GM08714 (cell line): Measurements from ENCODE around the gene TH.

ENCODE experiments used
- H3K4me3 ChIP-seq: fragments of 200-500 bp; sonication (Bioruptor generic); 2 replicates; pipeline ENCODE4 v1.5.1; 2014; ENCODE audit warnings: mild to moderate bottlenecking, low read length, inconsistent platforms
- ZNF274 ChIP-seq: IDR thresholded peaks from 2 replicates; pipeline ENCODE4 v1.6.1; 2012; ENCODE audit warnings: mild to moderate bottlenecking, low read depth, low read length

Gene TH

DNA sequence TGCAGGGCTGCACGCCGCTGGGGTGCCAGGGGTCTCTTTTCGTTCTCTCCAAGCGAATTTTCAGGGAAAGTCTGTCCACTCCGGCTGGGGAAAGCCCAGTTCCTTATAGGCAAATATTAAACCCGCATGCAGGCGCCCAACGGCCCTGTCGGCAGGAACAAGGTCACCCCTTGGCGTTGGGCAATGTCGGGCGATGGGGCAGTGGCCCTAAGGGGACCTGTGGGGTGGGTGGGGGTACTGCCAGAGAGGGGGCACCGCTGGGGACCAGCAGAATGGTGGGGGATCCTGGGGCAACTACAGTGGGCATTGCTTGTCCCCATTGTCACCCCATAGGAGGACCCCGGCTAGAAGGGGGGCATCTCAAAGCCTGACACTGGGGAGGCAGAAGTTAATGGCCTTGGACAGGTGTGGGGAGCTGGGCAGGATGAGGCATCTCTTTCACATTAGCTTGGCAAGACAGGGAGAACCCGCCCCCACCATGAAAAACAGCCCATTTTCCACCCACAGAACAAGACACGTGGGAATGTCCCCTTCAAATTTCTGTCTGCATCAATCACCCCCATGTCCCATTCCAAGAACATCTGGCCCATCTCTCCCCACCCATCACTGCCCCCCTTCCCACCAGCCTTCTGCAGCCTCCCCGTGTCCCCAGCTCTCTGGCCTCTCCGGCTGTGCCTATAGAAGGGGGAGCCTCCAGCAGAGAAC lies 26.9 kb downstream of the TH start:
- H3K4me3 ChIP-seq = no peak overlapping the region
- no peak for TF ChIP-seq ZNF274

DNA sequence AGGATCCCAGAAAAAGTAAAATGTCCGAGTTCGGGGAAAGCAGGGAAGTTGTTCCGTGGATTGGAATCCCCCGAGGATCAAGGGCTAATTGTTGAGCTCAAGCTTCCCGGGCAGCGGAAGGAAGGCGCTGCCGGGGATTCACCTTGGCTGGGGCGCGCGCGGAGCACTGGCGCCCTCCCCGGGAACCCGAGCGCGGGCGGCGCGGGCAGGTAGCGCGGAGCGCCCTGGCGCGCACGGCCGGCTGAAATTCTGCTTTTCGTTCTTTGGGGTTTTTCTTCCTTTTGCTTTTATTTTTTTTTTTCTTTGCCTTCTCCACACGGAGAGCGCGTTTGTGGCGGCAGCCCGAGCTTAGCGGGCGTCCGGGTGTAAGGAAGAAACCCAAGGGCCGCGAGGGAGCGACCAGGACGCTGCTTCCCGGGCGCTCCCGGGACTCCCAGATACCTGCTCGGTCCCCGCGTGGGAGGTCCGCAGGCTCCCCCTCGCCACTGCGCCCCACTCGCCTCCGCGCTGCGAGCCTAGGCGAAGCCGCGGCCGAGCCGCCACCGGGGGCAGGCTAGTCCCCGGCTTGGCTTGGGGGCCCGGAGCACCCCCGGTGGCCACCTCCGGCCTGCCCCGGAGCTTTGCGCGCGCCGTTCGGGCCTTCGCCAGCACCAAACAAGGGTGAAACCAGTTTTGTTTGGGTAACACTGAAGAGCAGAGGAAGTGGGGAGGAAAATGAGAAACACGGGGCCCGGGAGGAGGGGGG lies 27.6 kb downstream of the TH start:
- TF ChIP-seq ZNF274 = no peak
- H3K4me3 ChIP-seq = no peak overlapping the region

DNA sequence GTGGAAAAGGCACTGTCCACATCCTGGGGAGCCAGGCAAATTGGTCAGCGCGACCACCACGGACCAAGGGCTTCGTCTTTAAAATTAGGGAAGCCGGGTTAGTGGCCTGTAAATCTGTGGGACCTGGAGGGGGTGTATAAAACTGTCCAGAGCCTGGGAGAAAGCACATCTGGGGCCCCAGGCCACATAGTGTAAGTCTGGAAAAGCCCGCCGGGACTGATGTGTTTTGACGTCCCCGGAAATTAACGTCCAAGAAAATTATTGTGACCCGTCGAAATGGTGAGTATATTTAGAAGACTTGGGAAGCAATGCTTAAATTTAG lies 28.2 kb downstream of the TH start:
- no peak for TF ChIP-seq ZNF274
- H3K4me3 ChIP-seq = no peak overlapping the region

- TF ChIP-seq ZNF274 = no peak
- H3K4me3 ChIP-seq = no peak overlapping the region
Measured at GRCh38 chr11:2142762-2143202, 28.8 kb downstream of the TH start.

DNA sequence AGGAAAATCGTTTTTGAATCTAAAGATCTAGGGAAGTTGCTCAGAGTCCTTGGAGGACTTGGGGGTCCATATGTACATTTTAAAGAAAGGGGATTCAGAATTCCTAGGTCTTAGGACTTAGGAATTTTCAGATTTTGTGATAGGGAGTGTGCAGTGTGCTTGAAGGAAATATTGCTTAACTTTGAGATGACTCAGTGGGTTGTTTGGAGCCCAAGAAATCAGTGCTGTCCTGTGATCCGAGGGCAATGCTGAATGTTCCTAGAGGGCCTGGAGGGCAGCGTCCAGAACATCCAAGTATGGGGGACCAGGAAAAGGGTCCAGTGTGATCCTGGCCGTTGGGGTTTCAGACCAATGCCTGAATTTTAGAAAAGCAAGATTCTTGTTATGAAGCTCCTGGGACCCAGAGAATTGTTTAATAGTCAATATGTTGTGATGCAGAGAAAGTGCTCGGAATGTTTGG lies 29.3 kb downstream of the TH start:
- H3K4me3 ChIP-seq = no peak overlapping the region
- TF ChIP-seq ZNF274 = no peak

DNA sequence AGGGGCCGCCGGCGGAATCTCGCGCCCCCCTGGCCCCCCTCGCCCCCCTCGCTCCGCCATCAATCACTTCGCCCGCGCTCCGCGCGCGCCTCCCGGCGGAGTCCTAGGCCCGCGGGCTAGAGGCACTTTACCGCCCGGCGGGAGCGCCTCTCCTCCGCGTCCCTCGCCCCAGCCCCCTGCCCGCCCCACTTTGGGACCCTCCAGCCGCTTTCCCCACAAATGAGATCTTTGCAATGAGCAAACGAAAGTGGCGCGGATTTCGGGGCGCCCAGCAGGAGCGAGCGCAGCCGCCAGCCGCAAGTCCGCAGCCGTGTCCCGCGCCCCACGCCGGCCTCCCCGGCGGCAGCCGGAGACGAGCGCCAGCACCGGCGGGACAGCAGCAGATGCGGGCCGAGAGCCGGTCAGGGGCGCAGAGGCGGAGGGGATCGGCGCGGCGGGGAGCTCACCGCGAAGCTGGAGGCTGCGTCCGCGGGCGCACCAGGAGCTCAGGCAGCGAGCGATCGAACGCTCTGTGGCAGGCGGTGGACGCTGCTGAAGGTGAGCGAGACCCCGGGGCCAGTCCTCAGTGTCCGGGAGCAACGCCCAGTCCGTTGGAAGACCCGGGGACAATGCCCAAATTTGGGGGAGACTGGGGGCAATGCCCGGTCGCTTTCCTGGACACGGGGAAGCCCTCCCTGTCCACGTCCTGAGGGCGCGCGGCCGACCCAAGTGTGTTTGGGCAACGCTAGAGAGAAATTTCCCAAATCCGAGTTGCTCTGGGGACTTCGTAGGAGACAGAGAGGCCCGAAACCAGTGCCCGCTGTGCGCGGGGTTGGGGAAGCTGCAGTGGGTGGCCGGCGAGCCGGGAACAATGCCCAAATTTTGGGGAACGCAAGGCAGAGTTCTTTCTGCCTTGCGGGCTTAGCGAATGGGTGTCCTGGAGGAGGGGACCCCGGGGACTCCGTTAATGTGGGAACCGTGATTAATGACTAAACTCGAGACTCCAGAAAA lies 30.9 kb downstream of the TH start:
- no peak for TF ChIP-seq ZNF274
- no peak overlapping the region for H3K4me3 ChIP-seq

- no peak overlapping the region for H3K4me3 ChIP-seq
- TF ChIP-seq ZNF274 = no peak
Measured at GRCh38 chr11:2139621-2140337, 31.8 kb downstream of the TH start.

DNA sequence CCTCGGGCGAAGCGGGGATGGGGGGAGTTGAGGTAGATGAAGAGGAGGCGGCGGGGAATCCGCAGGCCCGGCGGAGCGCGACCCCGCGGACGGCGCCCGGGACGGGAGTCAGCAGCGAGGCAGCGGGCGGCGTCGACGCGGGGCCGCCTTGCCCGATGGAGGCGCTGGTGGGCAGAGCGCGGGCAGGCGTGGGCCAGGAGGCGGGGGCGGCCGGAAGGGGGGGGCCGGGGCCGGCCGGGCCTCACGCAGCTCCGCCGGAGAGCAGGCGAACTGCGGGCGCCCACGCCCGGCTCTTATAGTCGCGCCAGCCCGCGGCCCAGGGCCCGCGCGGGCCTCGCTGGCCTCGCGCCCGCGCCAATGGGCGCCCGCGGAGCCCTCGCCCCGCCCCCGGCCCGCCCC lies 32.5 kb downstream of the TH start, which contains the start of gene IGF2:
Gene IGF2 (minus strand): TSS at position 267 of the 399 bp plus-strand sequence. CDS start 3,866 bp downstream, outside the sequence.
- H3K4me3 ChIP-seq = no peak within 1 kb of the TSS
- no peak for TF ChIP-seq ZNF274

- TF ChIP-seq ZNF274 = no peak
Measured at GRCh38 chr11:2138431-2139122, 33.0 kb downstream of the TH start.

DNA sequence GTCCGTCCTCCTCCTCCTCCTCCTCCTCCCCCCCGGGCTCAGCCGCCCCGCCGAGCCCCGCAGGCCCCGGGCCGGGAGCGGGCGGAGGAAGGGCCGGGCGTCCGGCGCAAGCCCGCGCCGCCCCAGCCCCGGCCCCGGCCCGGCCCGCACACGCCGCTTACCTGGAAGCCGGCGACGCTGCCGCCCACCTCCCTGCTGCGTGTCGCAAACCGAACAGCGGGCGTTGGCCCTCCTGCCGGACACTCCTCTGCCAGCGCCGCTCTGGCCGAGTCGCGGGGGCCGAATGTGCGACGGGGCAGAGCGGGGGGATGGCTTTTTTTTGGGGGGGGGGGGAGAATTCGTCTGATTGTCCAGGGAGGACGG lies 33.6 kb downstream of the TH start:
- no peak overlapping the region for H3K4me3 ChIP-seq

More at GRCh38 chr11:2138431-2139122, 33.0 kb downstream of the TH start:
- H3K4me3 ChIP-seq = no peak overlapping the region

DNA sequence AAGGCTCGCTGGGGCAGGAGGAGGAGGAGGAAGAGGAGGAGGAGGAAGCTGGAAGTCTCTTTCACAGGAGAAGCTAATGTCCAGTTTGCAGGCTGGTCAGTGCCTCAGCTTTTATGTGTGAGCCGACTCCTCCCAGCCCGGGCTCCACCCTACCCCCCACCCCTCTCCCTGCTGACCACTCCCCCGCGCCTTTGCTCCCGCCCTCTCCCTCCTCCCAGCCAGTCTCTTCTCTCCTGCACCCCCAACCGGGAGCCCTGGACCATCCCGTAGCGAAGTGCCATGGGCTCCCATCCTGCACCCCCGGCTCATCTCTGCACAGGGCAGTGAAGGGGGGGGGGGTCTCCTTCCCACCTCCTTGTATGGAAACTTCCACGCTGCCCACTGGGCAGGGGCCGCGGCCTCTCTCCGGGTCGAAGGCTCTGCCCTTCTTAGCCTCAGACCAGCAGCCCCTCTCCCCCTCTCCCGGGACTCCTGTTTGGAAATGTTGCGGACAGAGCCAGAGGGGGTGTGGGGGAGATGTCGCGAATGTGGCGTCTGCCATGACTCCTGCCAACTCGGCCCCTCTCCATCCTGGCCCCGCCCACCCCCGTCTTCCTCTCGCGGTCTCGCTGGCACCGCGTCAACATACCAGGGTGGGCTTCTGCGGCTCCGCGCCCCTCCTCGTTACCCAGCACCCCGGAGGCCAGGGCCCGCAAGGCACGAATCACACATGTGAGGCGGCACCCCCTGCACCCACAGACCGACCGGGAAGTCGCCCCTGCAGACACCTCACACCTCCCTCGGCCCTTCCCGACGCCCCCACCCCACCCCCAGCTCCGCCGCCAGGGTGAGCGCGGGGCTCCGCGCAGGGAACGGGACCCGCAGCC lies 34.2 kb downstream of the TH start:
- H3K4me3 ChIP-seq = no peak overlapping the region

More for the DNA sequence above, 33.6 kb downstream of the TH start:
- no peak for TF ChIP-seq ZNF274

GRCh38 chr11:2136952-2137201 lies 34.7 kb downstream of the TH start:
- TF ChIP-seq ZNF274 = no peak
- H3K4me3 ChIP-seq = no peak overlapping the region

More for the DNA sequence above, 34.2 kb downstream of the TH start:
- no peak for TF ChIP-seq ZNF274
